ENCODE measurements around the gene KRT24.
"Not testable (repeated sequence)": the region's sequence is repeated elsewhere in the genome, so short reads cannot be mapped to it uniquely, and the experiment has no call there.

KRT24 gene

GRCh38 chr17:40703652-40704051, at the start of gene KRT24:
Gene KRT24 (minus strand): TSS chr17:40703752. CDS start chr17:40703693, 59 bp downstream.
- no peak for FAIRE-seq

GRCh38 chr17:40751065-40751464, 47.5 kb upstream of the KRT24 start:
- FAIRE-seq: no peak

GRCh38 chr17:40750391-40750790, 46.8 kb upstream of the KRT24 start:
- no peak for FAIRE-seq

GRCh38 chr17:40748666-40749065, 45.1 kb upstream of the KRT24 start:
- FAIRE-seq: not testable (repeated sequence)

GRCh38 chr17:40738553-40738952, 35.0 kb upstream of the KRT24 start:
- no peak for FAIRE-seq

- no peak for FAIRE-seq
Observed at GRCh38 chr17:40735016-40735415, 31.5 kb upstream of the KRT24 start.

GRCh38 chr17:40734018-40734417, 30.5 kb upstream of the KRT24 start:
- FAIRE-seq: no peak

- FAIRE-seq: no peak
Observed at GRCh38 chr17:40730970-40731369, 27.4 kb upstream of the KRT24 start.

- FAIRE-seq: no peak
Observed at GRCh38 chr17:40727447-40728231, 24.1 kb upstream of the KRT24 start.

- FAIRE-seq: no peak
Observed at GRCh38 chr17:40726919-40727318, 23.4 kb upstream of the KRT24 start.

- no peak for FAIRE-seq
Observed at GRCh38 chr17:40724656-40725055, 21.1 kb upstream of the KRT24 start.

GRCh38 chr17:40722241-40722640, 18.7 kb upstream of the KRT24 start:
- no peak for FAIRE-seq

- FAIRE-seq: no peak
Observed at GRCh38 chr17:40720899-40721298, 17.3 kb upstream of the KRT24 start.

- no peak for FAIRE-seq
Observed at GRCh38 chr17:40718930-40719329, 15.4 kb upstream of the KRT24 start.

- FAIRE-seq: no peak
Observed at GRCh38 chr17:40717776-40718175, 14.2 kb upstream of the KRT24 start.

GRCh38 chr17:40714473-40714872, 10.9 kb upstream of the KRT24 start:
- no peak for FAIRE-seq

- FAIRE-seq: no peak
Observed at GRCh38 chr17:40707745-40708144, 4.2 kb upstream of the KRT24 start.

- FAIRE-seq: no peak
Observed at GRCh38 chr17:40705584-40705983, 2.0 kb upstream of the KRT24 start.

- no peak for FAIRE-seq
Observed at GRCh38 chr17:40702271-40702670, 1.3 kb downstream of the KRT24 start.

GRCh38 chr17:40699853-40700252, 3.7 kb downstream of the KRT24 start:
- FAIRE-seq: no peak

- no peak for FAIRE-seq
Observed at GRCh38 chr17:40699371-40699770, 4.2 kb downstream of the KRT24 start.

GRCh38 chr17:40697297-40697696, 6.3 kb downstream of the KRT24 start:
- FAIRE-seq: no peak

- no peak for FAIRE-seq
Observed at GRCh38 chr17:40696651-40697072, 6.9 kb downstream of the KRT24 start.

- no peak for FAIRE-seq
Observed at GRCh38 chr17:40695874-40696472, 7.6 kb downstream of the KRT24 start.

- FAIRE-seq: no peak
Observed at GRCh38 chr17:40694584-40694983, 9.0 kb downstream of the KRT24 start.
